Epithelial cell of proximal tubule (primary cell): ENCODE measurements around the gene CCDC85C. TPM values are rescaled to one million over a fixed set of nuclear protein-coding genes. Genes with fewer than 3 reads are reported as not detected.
A peak's percentile ranks its signal among the peaks of the same experiment; 100 is the strongest.
"Not testable (repeated sequence)": the region's sequence is repeated elsewhere in the genome, so short reads cannot be mapped to it uniquely, and the experiment has no call there.

Experiments used
- DNase-seq: peaks from one replicate; pipeline ENCODE4 v3.0.0-alpha.2; 2011; ENCODE audit warnings: low read depth
- H3K4me3 ChIP-seq: 2 replicates; pipeline ENCODE4 v1.5.1; 2011; ENCODE audit warnings: low read depth, mild to moderate bottlenecking, low read length
- CTCF ChIP-seq: conservative IDR thresholded peaks from 2 replicates; pipeline ENCODE4 v1.5.1; 2012; ENCODE audit warnings: low read depth, mild to moderate bottlenecking, low read length
- total RNA-seq: library from RNA; depleted of rRNA; stranded (reverse); fragments of >200 nt; gene quantifications from 2 replicates; pipeline ENCODE4 v1.2.3, GENCODE V29; 2015

Gene CCDC85C
- total RNA-seq, 1 donor from 2014 or later = 29.6 TPM

GRCh38 chr14:99647411-99647810 lies 43.4 kb upstream of the CCDC85C start:
- TF ChIP-seq CTCF = no peak
- DNase-seq = no peak

GRCh38 chr14:99645545-99646505 lies 41.8 kb upstream of the CCDC85C start:
- no peak for DNase-seq
- H3K4me3 ChIP-seq = peak overlapping the region; percentile 38
- no peak for TF ChIP-seq CTCF

More at GRCh38 chr14:99647411-99647810, 43.4 kb upstream of the CCDC85C start:
- no peak overlapping the region for H3K4me3 ChIP-seq

GRCh38 chr14:99644723-99645544 lies 40.9 kb upstream of the CCDC85C start, which contains the start of gene HHIPL1:
TSS of gene HHIPL1 (plus strand) at chr14:99645129. CDS start at chr14:99645208, 79 bp downstream.
- H3K4me3 ChIP-seq = peak within 1 kb of the TSS; percentile 38
- no peak for TF ChIP-seq CTCF
- DNase-seq = no peak

GRCh38 chr14:99644035-99644587 lies 40.1 kb upstream of the CCDC85C start:
- no peak for TF ChIP-seq CTCF
- no peak for DNase-seq
- H3K4me3 ChIP-seq = no peak overlapping the region

GRCh38 chr14:99643343-99643742 lies 39.3 kb upstream of the CCDC85C start:
- no peak for DNase-seq
- no peak overlapping the region for H3K4me3 ChIP-seq
- TF ChIP-seq CTCF = no peak

GRCh38 chr14:99642771-99643170 lies 38.8 kb upstream of the CCDC85C start:
- not testable (repeated sequence) for H3K4me3 ChIP-seq, DNase-seq

GRCh38 chr14:99637624-99638023 lies 33.6 kb upstream of the CCDC85C start:
- DNase-seq = no peak
- no peak overlapping the region for H3K4me3 ChIP-seq
- TF ChIP-seq CTCF = no peak
